A673 (cell line): ENCODE measurements around the gene CST4. TPM values are rescaled to one million over a fixed set of nuclear protein-coding genes. Genes with fewer than 3 reads are reported as not detected.

Experiments used
- BruUV-seq: library from RNA; stranded (reverse); fragments of 400-500 nt; replicated peaks from 2 replicates; lab custom pipeline; 2021; lab: Mats Ljungman, UMichigan
- CTCF ChIA-PET: fragments of 300-600 bp; sonication (Branson Sonifier 250); formaldehyde crosslinking; loops from one replicate; lab custom pipeline; 2022; ENCODE audit warnings: antibody characterized with exemption; lab: Charles Lee
- POLR2A ChIA-PET: fragments of 300-600 bp; sonication (Branson Sonifier 250); formaldehyde crosslinking; loops from one replicate; lab custom pipeline; 2022; ENCODE audit warnings: antibody characterized with exemption; ENCODE audit not compliant: low non-redundant PET; lab: Charles Lee
- DNase-seq: peaks from one replicate; pipeline ENCODE4 v3.0.0-alpha.2; 2015; ENCODE audit warnings: low spot score
- H3K27ac ChIP-seq: fragments of 200-600 bp; sonication (generic); 2 replicates; pipeline ENCODE4 v1.5.1; 2016; ENCODE audit warnings: mixed run types, low read depth, mild to moderate bottlenecking, mixed read lengths, antibody characterized with exemption, low read length; ENCODE audit not compliant: poor library complexity, severe bottlenecking
- H3K27me3 ChIP-seq: fragments of 200-600 bp; sonication (generic); replicated peaks from 2 replicates; pipeline ENCODE4 v1.6.1; 2017; ENCODE audit warnings: mixed run types, low read depth, mild to moderate bottlenecking, mixed read lengths, antibody characterized with exemption, low read length; ENCODE audit not compliant: insufficient read depth, poor library complexity
- H3K36me3 ChIP-seq: fragments of 200-600 bp; sonication (generic); 2 replicates; pipeline ENCODE4 v1.6.1; 2016; ENCODE audit warnings: mixed run types, mild to moderate bottlenecking, mixed read lengths, antibody characterized with exemption, low read length; ENCODE audit not compliant: insufficient read depth, poor library complexity, severe bottlenecking
- H3K4me1 ChIP-seq: fragments of 200-600 bp; sonication (generic); 2 replicates; pipeline ENCODE4 v1.6.1; 2017; ENCODE audit warnings: mixed run types, mild to moderate bottlenecking, mixed read lengths, antibody characterized with exemption, low read length; ENCODE audit not compliant: insufficient read depth, poor library complexity, severe bottlenecking
- H3K4me3 ChIP-seq: fragments of 200-600 bp; sonication (generic); 2 replicates; pipeline ENCODE4 v1.5.1; 2016; ENCODE audit warnings: low read depth, mixed run types, mild to moderate bottlenecking, mixed read lengths, low read length; ENCODE audit not compliant: poor library complexity, severe bottlenecking
- H3K9me3 ChIP-seq: fragments of 200-600 bp; sonication (generic); 2 replicates; pipeline ENCODE4 v1.6.1; 2016; ENCODE audit warnings: mixed run types, low read depth, mild to moderate bottlenecking, mixed read lengths, antibody characterized with exemption, low read length; ENCODE audit not compliant: poor library complexity, severe bottlenecking
- EZH2 ChIP-seq: fragments of 200-600 bp; sonication (generic); IDR thresholded peaks from 2 replicates; pipeline ENCODE4 v1.6.1; 2017; ENCODE audit warnings: borderline replicate concordance, low read depth, mild to moderate bottlenecking, mixed read lengths, antibody characterized with exemption, low read length; ENCODE audit not compliant: poor library complexity, severe bottlenecking
- intact Hi-C: fragments of 100-400 bp; cut with micrococcal nuclease; formaldehyde crosslinking; loops from one replicate; pipeline ENCODE4 v1.10.0; 2022; ENCODE audit not compliant: unreplicated experiment
- total RNA-seq: library from RNA; stranded (reverse); gene quantifications from 2 replicates; pipeline ENCODE4 v1.2.3, GENCODE V29; 2021
- TF ChIP-seq, protein P1 (sequence below): fragments of 300-800, 200-600 bp; sonication (generic); conservative IDR thresholded peaks from 2 replicates; pipeline ENCODE4 v1.5.1; 2017; ENCODE audit warnings: low read depth, mild to moderate bottlenecking, antibody characterized with exemption, low read length, moderate library complexity, mixed read lengths

The CST4 gene
- total RNA-seq, 1 experiment from 2014 or later = not detected

- Histone ChIP-seq H3K9me3 (no peaks in the 10 kb centered on the region), H3K27me3 (peaks cover 3% of the 10 kb centered on the region), H3K4me1 (no peaks in the 10 kb centered on the region), H3K36me3 (no peaks in the 10 kb centered on the region), H3K27ac (no peak overlapping the region), H3K4me3 (no peak overlapping the region)
- TF ChIP-seq, protein P1, sequence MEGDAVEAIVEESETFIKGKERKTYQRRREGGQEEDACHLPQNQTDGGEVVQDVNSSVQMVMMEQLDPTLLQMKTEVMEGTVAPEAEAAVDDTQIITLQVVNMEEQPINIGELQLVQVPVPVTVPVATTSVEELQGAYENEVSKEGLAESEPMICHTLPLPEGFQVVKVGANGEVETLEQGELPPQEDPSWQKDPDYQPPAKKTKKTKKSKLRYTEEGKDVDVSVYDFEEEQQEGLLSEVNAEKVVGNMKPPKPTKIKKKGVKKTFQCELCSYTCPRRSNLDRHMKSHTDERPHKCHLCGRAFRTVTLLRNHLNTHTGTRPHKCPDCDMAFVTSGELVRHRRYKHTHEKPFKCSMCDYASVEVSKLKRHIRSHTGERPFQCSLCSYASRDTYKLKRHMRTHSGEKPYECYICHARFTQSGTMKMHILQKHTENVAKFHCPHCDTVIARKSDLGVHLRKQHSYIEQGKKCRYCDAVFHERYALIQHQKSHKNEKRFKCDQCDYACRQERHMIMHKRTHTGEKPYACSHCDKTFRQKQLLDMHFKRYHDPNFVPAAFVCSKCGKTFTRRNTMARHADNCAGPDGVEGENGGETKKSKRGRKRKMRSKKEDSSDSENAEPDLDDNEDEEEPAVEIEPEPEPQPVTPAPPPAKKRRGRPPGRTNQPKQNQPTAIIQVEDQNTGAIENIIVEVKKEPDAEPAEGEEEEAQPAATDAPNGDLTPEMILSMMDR = no peak
- no peak for TF ChIP-seq EZH2
- no TSS peak for BruUV-seq
- CTCF ChIA-PET = no interaction called here
- no peak for DNase-seq
- intact Hi-C loops = no loop called here
- POLR2A ChIA-PET = no interaction called here
These were observed 2.8 kb upstream of the CST4 start for GRCh38 chr20:23691675-23692074.

- Histone ChIP-seq H3K9me3 (no peaks in the 10 kb centered on the region), H3K27me3 (peaks cover 3% of the 10 kb centered on the region), H3K36me3 (no peaks in the 10 kb centered on the region), H3K4me3 (no peak overlapping the region), H3K27ac (no peak overlapping the region), H3K4me1 (no peaks in the 10 kb centered on the region)
- TF ChIP-seq EZH2 = no peak
- TF ChIP-seq, protein P1 = no peak
- ChIA-PET CTCF (no interaction called here), POLR2A (no interaction called here)
- intact Hi-C loops = no loop called here
- no peak for DNase-seq
- BruUV-seq = no TSS peak
These were observed 1.7 kb upstream of the CST4 start for GRCh38 chr20:23690581-23690980.

GRCh38 chr20:23689399-23689690, 507 bp upstream of the CST4 start:
- no TSS peak for BruUV-seq
- H3K27me3 ChIP-seq = no peaks in the 10 kb centered on the region
- DNase-seq = no peak
- no peaks in the 10 kb centered on the region for H3K4me1 ChIP-seq
- H3K9me3 ChIP-seq = no peaks in the 10 kb centered on the region
- H3K27ac ChIP-seq = no peak overlapping the region
- intact Hi-C loops = no loop called here
- no peaks in the 10 kb centered on the region for H3K36me3 ChIP-seq
- no peak overlapping the region for H3K4me3 ChIP-seq
- CTCF ChIA-PET = no interaction called here
- no peak for TF ChIP-seq EZH2
- TF ChIP-seq, protein P1 = no peak
- POLR2A ChIA-PET = no interaction called here
